D721Med (cell line): ENCODE results near the gene TAS2R10.

Experiments used
- DNase-seq: peaks from one replicate; pipeline ENCODE4 v3.0.0; 2011; ENCODE audit warnings: low spot score; ENCODE audit not compliant: insufficient read length
- FAIRE-seq: peaks from 2 replicates; lab custom pipeline; 2011; peaks lifted over from hg19 to GRCh38; lab: Jason Lieb, UNC
- TF ChIP-seq, protein P1 (sequence below): IDR thresholded peaks from 2 replicates; pipeline ENCODE4 v1.5.1; 2012; ENCODE audit warnings: mild to moderate bottlenecking, control low read depth; ENCODE audit not compliant: insufficient read depth; ENCODE audit errors: missing control alignments

TAS2R10 gene

GRCh38 chr12:10826258-10826657 is at the start of gene TAS2R10:
Gene TAS2R10, minus strand, starts transcription at chr12:10826358. Its CDS starts 89 bp downstream, at chr12:10826269.
- DNase-seq, result no peak
- FAIRE-seq, result no peak
- TF ChIP-seq, protein P1, sequence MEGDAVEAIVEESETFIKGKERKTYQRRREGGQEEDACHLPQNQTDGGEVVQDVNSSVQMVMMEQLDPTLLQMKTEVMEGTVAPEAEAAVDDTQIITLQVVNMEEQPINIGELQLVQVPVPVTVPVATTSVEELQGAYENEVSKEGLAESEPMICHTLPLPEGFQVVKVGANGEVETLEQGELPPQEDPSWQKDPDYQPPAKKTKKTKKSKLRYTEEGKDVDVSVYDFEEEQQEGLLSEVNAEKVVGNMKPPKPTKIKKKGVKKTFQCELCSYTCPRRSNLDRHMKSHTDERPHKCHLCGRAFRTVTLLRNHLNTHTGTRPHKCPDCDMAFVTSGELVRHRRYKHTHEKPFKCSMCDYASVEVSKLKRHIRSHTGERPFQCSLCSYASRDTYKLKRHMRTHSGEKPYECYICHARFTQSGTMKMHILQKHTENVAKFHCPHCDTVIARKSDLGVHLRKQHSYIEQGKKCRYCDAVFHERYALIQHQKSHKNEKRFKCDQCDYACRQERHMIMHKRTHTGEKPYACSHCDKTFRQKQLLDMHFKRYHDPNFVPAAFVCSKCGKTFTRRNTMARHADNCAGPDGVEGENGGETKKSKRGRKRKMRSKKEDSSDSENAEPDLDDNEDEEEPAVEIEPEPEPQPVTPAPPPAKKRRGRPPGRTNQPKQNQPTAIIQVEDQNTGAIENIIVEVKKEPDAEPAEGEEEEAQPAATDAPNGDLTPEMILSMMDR, result no peak

- TF ChIP-seq, protein P1, result no peak
- FAIRE-seq, result no peak
- DNase-seq, result no peak
These were observed 47.2 kb upstream of the TAS2R10 start for GRCh38 chr12:10873378-10873777.

DNA sequence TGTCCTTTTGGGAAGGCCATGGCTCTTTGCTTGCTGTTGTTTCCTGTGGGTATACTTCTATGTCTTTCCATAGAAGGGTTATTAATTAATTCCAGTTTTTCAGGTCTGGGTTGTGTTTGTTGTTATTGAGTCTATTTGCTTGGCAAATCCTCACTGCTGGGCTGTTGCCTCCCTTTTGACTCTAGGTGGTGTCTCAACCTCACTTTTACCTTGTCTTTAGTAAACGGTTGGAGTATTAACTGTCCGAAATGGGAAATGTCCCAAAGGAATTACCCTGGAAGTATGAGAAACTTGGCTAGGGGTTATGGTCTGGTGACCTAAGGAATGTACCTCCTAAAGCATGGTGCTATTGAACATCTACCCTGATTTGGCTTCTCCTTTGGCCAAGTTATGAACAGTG is 41.2 kb upstream of the TAS2R10 start:
- DNase-seq (no peak), FAIRE-seq (no peak)
- TF ChIP-seq, protein P1, result no peak

DNA sequence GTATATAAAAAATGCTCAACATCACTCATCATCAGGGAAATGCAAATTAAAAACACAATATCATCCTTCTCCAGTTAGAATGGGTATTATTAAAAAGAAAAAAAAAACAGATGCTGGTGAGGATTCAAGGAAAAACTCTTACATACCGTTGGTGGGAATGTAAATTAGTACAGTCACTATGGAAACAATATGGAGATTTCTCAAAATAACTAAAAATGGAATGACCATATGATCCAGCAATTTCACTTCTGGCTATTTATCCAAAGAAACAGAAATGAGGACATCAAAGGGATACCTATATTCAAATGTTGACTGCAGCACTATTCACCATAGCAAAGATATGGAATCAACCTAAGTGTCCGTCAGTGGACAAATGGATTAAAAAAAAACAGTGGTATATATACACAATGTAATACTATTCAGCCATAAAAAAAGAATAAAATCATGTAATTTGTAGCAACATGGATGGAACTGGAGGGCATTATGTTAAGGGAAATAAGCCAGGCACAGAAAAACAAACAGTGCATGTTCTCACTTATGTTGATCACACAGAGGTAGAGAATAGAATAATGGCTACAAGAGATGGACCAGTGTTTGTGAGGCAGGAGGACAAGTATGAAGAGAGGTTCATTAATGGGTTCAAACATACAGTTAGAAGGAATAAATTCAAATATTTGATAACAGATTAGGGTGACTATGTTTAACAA is 37.5 kb upstream of the TAS2R10 start:
- FAIRE-seq, result no peak

GRCh38 chr12:10861366-10861765 is 35.2 kb upstream of the TAS2R10 start:
- TF ChIP-seq, protein P1, result no peak
- no peak for DNase-seq
- no peak for FAIRE-seq

More for the DNA sequence above, 37.5 kb upstream of the TAS2R10 start:
- no peak for DNase-seq
- TF ChIP-seq, protein P1, result no peak

- TF ChIP-seq, protein P1, result no peak
- FAIRE-seq, result no peak
- DNase-seq, result no peak
These were observed 29.6 kb upstream of the TAS2R10 start for GRCh38 chr12:10855807-10856206.

DNA sequence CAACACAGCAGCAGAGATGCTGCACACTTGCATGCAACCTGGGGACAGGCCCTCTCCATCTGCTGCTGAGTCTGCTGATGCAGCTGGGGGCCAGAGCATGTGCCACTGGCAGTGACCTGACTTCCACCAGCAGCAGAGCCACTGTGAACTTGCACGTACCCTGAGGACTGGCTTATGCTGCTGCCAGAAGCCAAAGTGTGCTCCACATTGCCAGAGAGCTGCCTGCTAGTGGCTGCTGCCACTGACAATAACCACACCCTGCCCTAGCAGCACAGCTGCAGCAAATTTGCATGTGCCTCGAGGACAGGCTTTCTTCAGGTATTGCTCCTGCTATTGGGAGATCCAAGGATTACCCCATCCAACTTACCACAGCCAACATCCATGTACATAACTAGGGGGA is 27.6 kb upstream of the TAS2R10 start:
- TF ChIP-seq, protein P1, result no peak
- FAIRE-seq (no peak), DNase-seq (no peak)
